NB4 (cell line): ENCODE data around the gene FLRT2.

Experiments used
- CTCF ChIP-seq: IDR thresholded peaks from one replicate; pipeline ENCODE4 v1.5.1; 2012; ENCODE audit warnings: low read depth, low read length
- MYC ChIP-seq: IDR thresholded peaks from 2 replicates; pipeline ENCODE4 v1.6.1; 2011; ENCODE audit warnings: low read depth, low read length
- POLR2A ChIP-seq: IDR thresholded peaks from 2 replicates; pipeline ENCODE4 v1.6.1; 2011; ENCODE audit warnings: mild to moderate bottlenecking; ENCODE audit not compliant: insufficient read length; ENCODE audit errors: extremely low read depth
- TF ChIP-seq, protein P1 (sequence below): IDR thresholded peaks from 2 replicates; pipeline ENCODE4 v1.6.1; 2011; ENCODE audit warnings: low read depth, low read length

GRCh38 chr14:85520581-85520980 lies 9.4 kb upstream of the FLRT2 start:
- TF ChIP-seq CTCF (no peak), POLR2A (no peak), MYC (no peak)
- TF ChIP-seq, protein P1, sequence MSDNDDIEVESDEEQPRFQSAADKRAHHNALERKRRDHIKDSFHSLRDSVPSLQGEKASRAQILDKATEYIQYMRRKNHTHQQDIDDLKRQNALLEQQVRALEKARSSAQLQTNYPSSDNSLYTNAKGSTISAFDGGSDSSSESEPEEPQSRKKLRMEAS, result no peak
